GM18519 (cell line): ENCODE results near the gene KIAA0408.

ENCODE experiments used
- ATAC-seq: cut with Tn5 transposase; IDR thresholded peaks from one replicate; pipeline ENCODE4 v1.9.1; 2021; ENCODE audit warnings: mild to moderate bottlenecking, moderate library complexity; ENCODE audit not compliant: unreplicated experiment, low FRiP score

The KIAA0408 gene

GRCh38 chr6:127459231-127459641, at the start of gene KIAA0408:
Gene KIAA0408 (minus strand): TSS chr6:127459389. CDS start chr6:127453981, 5,408 bp downstream.
- no peak for ATAC-seq

- no peak for ATAC-seq
These were observed 47.7 kb upstream of the KIAA0408 start for GRCh38 chr6:127506894-127507293.

GRCh38 chr6:127503022-127503421, 43.8 kb upstream of the KIAA0408 start:
- ATAC-seq: no peak

DNA sequence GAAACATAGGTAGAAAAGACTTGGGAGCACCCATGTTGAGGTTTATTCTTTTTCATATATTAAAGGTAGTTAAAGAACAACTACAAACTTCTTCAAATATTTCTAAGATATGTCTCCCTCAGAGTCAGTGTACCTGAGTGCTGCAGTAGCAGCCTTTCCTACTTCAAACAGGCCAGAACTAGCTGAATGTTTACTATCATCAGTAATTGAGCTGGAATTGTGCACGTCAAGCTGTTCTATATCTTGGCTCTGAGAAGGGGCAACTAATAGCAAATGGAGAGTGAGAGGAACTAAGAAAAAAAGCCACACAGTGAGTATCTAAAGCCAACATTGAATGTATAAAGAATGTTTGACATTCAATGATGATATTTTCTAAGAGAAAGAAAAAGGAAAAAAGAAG, 38.2 kb upstream of the KIAA0408 start:
- no peak for ATAC-seq

DNA sequence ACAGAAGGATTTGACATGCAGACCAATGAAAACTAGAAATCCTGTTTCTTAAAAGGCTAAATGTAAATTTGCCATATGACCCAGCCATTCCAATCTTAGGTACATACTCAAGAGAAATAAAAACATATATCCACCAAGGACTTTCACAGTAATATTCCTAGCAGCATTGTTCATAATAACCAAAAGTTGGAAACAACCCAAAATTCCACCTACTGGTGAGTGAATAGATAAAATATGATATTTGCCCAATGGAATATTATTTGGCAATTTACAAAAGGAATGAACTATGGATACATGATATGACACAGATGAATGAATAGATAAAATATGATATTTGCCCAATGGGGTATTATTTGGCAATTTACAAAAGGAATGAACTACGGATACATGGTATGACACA, 37.3 kb upstream of the KIAA0408 start:
- no peak for ATAC-seq

GRCh38 chr6:127494240-127494767, 35.1 kb upstream of the KIAA0408 start:
- ATAC-seq: no peak

GRCh38 chr6:127489248-127489647, 30.1 kb upstream of the KIAA0408 start:
- no peak for ATAC-seq

DNA sequence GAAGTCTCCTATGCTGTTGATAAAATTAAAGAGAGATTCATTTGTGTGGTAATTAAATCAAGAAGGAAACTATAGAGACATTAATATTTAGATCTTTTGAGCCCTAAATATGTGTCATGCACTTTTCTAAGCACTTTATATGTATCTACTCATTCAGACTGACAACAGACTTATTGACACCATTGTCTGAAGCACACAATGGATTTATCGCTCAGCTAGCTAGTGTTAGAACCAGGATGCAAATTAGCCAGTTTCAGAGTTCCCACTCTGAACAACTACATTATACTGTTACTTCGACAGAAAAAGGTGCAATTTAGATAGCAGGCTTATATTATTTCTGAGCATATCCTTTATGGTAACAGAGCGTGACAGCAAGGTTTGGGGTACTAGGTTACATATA, 27.7 kb upstream of the KIAA0408 start:
- ATAC-seq: no peak

DNA sequence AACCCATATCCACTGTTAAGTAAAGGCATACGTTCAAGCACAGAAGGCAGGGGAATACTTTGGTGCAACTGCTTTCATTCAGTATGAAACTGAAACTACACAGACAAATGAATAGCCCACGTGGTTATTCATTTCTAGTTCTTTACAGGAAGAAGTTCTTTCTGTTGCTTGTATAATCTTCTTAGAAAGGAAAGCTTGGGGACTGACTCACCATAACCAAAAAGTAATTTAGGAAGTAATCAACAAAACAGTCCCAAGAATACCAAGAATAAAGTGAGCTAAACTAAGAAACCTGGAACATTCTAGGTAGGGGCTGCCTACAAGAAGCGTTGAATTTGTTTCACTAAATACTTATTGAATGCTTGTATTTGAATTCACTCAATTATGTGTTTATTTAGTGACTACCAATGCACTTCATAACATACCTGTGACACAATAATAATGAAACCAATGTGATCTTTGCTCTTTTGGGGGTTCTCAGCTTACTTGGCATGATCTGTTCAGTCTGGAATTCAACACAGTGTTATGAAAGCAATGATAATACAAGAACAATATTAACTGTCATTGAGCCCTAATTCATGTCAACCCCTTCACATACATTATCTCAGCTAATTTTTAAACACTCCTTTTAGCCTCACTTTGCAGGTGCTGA, 25.1 kb upstream of the KIAA0408 start:
- ATAC-seq: peak; percentile 100

DNA sequence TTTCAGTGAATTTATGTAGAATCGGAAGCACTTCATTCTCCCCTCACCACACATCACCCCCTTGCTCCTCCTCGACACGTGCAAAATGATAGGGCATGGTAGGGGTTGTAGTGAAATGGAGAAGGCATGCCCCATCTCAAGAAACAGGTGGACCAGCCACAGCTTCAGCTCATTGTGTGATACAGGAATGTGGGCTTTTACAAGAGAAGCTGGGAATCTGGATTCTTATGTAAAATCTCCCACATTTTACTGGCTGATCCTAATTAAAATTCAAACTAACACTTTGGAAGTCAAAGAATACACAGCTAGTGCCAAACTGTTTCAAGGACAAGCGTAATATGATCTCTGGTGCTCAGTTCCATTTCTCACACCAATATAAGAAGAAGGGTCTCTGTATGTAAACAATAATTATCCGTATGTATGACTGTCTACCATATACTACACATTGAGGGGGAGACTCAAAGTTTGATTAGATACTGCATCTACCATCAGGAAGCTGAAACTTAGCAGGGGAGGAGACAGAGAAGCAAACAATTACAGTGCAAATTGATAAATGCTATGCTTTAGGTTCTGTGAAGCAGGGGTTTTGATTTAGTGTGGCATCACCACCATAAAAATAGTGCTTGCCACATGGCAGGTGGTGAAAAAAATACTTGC, 24.3 kb upstream of the KIAA0408 start:
- ATAC-seq: peak; percentile 11

GRCh38 chr6:127482325-127482724, 23.1 kb upstream of the KIAA0408 start:
- ATAC-seq: no peak

- no peak for ATAC-seq
These were observed 22.4 kb upstream of the KIAA0408 start for GRCh38 chr6:127481628-127482027.

- ATAC-seq: no peak
These were observed 21.9 kb upstream of the KIAA0408 start for GRCh38 chr6:127481111-127481510.

DNA sequence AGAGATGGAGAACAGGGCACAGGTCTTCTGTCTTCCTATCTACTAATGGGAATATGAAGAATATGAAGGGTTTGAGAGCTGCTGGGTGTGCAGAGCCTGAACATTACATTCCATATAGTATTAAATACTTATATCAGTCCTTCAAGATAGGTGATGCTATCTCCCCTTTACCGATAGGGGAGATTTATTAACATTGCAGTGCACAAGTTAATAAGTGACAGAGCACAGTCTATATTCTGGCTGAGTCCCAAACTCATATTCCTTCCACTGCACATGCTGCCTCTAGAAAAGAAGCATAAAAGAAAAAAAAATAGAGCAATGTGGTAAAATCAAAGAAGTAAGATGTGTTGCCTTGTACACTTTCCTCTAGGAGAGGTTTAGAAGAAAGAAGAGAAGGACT, 18.5 kb upstream of the KIAA0408 start:
- ATAC-seq: no peak

DNA sequence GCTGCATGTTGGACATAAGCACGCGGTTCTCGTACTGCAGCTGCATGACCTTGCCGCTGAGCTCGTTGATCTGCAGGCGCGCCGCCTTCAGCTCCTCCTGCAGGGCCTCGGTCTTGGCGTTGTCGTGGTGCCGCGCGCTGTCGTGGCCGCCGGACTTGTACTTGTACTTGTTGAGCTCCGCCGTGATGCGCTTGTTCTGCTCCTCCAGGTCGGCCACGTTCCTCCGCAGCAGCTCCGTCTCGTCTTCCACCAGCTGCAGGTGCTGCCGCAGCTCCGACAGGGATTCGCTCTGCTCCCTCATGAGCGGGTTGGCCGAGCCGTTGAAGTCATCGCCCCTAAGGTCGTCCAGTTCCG, 16.6 kb upstream of the KIAA0408 start:
- ATAC-seq: no peak

DNA sequence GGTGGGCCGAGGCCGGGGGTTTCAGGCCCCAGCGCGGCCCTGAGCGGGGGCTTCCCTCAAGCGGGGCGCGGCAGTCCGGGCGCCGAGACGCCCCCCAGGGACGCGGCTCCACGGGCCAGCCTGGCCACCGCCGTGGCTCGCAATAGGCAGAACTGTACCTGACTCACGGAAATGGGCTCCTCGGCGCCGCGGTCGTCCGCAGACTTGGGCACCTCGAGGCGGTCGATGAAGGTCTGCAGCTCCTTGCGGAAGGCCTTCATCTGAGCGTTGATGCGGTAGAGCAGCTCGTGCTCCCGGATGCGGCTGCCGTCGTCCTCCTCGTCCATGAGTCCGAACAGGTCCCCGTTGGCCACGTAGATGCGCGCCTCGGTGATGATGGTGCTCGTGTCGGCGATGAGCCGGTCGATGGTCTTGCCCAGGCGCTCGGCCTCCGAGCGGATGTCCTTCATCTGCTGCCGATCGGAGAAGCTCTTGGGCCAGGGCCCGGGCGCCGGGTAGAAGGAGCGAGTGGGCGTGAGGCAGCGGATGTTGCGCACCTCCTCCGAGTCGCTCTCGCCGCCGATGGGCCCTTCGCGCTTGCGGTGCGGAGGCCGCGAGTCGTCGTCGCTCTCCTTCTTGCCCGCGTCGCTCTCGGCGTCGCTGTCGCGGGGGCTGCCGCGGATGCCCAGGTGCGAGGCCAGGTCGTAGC, 16.1 kb upstream of the KIAA0408 start:
- no peak for ATAC-seq

- ATAC-seq: no peak
These were observed 12.4 kb upstream of the KIAA0408 start for GRCh38 chr6:127471379-127472255.

GRCh38 chr6:127468936-127469335, 9.7 kb upstream of the KIAA0408 start:
- ATAC-seq: no peak

- ATAC-seq: no peak
These were observed 7.2 kb upstream of the KIAA0408 start for GRCh38 chr6:127466416-127466815.

GRCh38 chr6:127464881-127465459, 5.8 kb upstream of the KIAA0408 start:
- ATAC-seq: peak; percentile 84
